Activated T-helper 1 cell treated with anti-CD3 and anti-CD28 coated beads, Interleukin-12 subunit alpha, Interleukin-12 subunit beta, Interleukin-2, Interleukin-4 antibody, amounts not matched to agents 30 ng/mL and 10 ng/mL and 1 ng/mL, durations not matched to agents 14 hours and 24 hours and 36 hours (primary cell): ENCODE data around the gene OR2T33. TPM values are rescaled to one million over a fixed set of nuclear protein-coding genes. Genes with fewer than 3 reads are reported as not detected.
"Not testable (repeated sequence)": the region's sequence is repeated elsewhere in the genome, so short reads cannot be mapped to it uniquely, and the experiment has no call there.

ENCODE experiments used
- DNase-seq: peaks from one replicate; pipeline ENCODE4 v3.0.0; 2021; ENCODE audit warnings: low spot score
- H3K27ac Mint-ChIP-seq: one replicate; pipeline ENCODE4 v1.8.0; 2021; ENCODE audit warnings: mild to moderate bottlenecking, mixed read lengths
- H3K27me3 Mint-ChIP-seq: one replicate; pipeline ENCODE4 v1.8.0; 2022; ENCODE audit warnings: mild to moderate bottlenecking, moderate library complexity, mixed read lengths; ENCODE audit not compliant: insufficient read depth
- H3K36me3 Mint-ChIP-seq: one replicate; pipeline ENCODE4 v1.8.0; 2021; ENCODE audit warnings: low read depth, mixed read lengths
- H3K4me1 Mint-ChIP-seq: one replicate; pipeline ENCODE4 v1.8.0; 2021; ENCODE audit warnings: low read depth, mixed read lengths
- H3K4me3 Mint-ChIP-seq: one replicate; pipeline ENCODE4 v1.8.0; 2021; ENCODE audit warnings: mild to moderate bottlenecking, moderate library complexity, mixed read lengths
- H3K9me3 Mint-ChIP-seq: one replicate; pipeline ENCODE4 v1.8.0; 2021; ENCODE audit warnings: mixed read lengths
- intact Hi-C: fragments of 100-400 bp; cut with micrococcal nuclease; formaldehyde crosslinking; loops from one replicate; pipeline ENCODE4 v1.15.1; 2024
- total RNA-seq: library from RNA; stranded (reverse); gene quantifications from 2 replicates; pipeline ENCODE4 v1.2.3, GENCODE V29; 2022

The OR2T33 gene, protein sequence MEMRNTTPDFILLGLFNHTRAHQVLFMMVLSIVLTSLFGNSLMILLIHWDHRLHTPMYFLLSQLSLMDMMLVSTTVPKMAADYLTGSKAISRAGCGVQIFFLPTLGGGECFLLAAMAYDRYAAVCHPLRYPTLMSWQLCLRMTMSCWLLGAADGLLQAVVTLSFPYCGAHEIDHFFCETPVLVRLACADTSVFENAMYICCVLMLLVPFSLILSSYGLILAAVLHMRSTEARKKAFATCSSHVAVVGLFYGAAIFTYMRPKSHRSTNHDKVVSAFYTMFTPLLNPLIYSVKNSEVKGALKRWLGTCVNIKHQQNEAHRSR
- not detected in 2 replicates for total RNA-seq

DNA sequence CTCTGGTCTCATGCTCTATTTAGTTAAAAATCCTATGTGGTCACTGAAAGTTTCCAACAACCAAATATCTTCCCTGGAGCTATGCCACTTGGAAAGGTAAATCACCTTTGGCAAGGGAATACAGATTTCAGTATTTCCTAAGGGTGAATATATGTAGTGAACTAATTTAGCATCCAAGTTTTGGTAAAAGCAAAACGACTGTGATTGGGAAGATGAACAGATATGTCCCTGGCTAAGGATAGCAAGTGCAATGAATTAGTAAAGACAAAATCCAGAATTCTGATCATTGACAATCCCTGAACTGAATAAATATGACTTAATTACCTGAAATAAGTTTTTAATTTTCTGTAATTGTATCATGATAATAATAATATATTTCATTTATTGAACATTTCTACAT is at the start of gene OR2T33:
TSS of gene OR2T33 (minus strand) at position 101 of the 400 bp plus-strand sequence. CDS start 4,162 bp downstream, outside the sequence.
- H3K27me3 Mint-ChIP-seq, result no peaks in the 10 kb centered on the region
- no peaks in the 10 kb centered on the region for H3K4me1 Mint-ChIP-seq
- no peak within 1 kb of the TSS for H3K4me3 Mint-ChIP-seq
- H3K27ac Mint-ChIP-seq, result no peak within 1 kb of the TSS
- H3K36me3 Mint-ChIP-seq, result no peaks in the 10 kb centered on the region
- DNase-seq, result no peak
- intact Hi-C loops, result no loop called here
- H3K9me3 Mint-ChIP-seq, result no peaks in the 10 kb centered on the region

DNA sequence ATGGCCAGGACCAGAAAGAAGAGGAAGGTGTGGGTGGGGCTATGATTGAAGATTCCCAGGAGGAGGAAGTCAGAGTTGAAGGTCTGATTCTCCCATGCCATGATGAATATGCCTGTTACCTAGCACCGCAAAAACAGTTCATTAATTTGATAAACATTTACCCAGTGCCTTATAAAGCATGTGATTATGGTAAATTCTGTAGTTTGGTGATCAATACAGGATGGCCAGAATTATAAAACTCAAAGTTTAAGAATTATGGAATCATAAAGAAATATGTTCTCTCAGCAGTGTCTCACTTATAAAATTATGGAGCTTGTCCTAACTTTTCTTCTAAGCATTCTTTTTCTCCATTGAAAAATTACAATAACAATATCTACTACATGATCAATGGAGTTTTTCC is 46.7 kb upstream of the OR2T33 start, which contains the start of gene OR2M7:
TSS of gene OR2M7 (minus strand) at position 101 of the 400 bp plus-strand sequence. CDS start at position 101, 0 bp downstream.
- no peak for DNase-seq
- H3K4me1 Mint-ChIP-seq, result no peaks in the 10 kb centered on the region
- no peaks in the 10 kb centered on the region for H3K9me3 Mint-ChIP-seq
- no peak within 1 kb of the TSS for H3K27ac Mint-ChIP-seq
- H3K27me3 Mint-ChIP-seq, result no peaks in the 10 kb centered on the region
- no peaks in the 10 kb centered on the region for H3K36me3 Mint-ChIP-seq
- H3K4me3 Mint-ChIP-seq, result no peak within 1 kb of the TSS
- intact Hi-C loops, result no loop called here

DNA sequence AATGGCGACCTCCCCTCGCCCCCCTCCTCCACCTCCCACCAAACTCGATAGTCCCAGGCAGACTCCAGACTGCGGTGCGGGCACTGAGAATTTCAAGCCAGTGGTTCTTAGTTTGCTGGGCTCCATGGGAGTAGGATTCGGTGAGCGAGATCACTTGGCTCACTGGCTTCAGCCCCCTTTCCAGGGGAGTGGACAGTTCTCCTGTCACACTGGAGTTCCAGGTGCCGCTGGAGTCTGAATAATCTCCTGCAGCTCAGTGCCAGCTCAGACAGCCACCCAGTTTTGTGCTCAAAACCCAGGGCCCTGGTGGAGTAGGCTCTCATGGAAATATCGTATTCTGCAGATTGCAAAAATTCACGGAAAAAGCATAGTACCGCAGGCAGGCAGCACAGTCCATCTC is 39.0 kb upstream of the OR2T33 start:
- Mint-ChIP-seq H3K4me3 (no peak overlapping the region), H3K4me1 (no peaks in the 10 kb centered on the region), H3K9me3 (peaks cover 8% of the 10 kb centered on the region), H3K36me3 (no peaks in the 10 kb centered on the region), H3K27me3 (no peaks in the 10 kb centered on the region), H3K27ac (no peak overlapping the region)
- no peak for DNase-seq
- intact Hi-C loops, result no loop called here

DNA sequence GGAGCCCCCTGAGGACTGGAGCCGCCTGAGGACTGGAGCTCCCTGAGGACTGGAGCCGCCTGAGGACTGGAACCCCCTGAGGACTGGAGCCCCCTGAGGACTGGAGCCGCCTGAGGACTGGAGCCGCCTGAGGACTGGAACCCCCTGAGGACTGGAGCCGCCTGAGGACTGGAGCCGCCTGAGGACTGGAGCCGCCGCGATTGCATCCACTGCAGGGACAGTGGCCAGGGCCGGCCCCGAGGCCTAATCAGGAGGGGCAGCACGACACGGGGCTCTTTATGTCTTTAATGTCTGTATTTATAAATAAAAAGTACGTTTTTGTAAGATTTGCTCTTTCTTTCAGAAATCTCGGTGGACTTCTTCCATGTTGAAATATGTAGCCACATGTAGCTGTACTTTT is 29.0 kb upstream of the OR2T33 start:
- H3K27ac Mint-ChIP-seq, H3K36me3 Mint-ChIP-seq, H3K27me3 Mint-ChIP-seq, H3K4me3 Mint-ChIP-seq, DNase-seq, H3K9me3 Mint-ChIP-seq, H3K4me1 Mint-ChIP-seq, intact Hi-C loops: not testable (repeated sequence)

DNA sequence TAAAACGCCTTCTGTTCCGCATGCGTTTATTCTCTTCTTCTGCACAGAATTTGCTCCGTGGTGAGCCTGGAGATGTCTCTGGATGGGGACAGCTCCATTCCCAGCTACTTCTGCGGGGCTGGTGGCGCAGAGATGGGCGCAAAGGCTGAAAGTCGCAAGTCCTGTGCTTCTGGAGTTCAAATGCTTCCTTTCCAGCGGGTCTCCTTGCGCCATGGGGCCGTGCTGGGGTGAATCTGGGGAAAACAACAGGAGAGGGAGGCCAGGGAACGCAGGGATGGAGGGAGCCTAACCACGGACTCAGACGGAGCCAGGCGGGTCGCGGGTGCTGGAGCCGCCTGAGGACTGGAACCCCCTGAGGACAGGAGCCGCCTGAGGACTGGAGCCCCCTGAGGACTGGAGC is 28.3 kb upstream of the OR2T33 start:
- intact Hi-C loops, result no loop called here
- Mint-ChIP-seq H3K27ac (no peak overlapping the region), H3K36me3 (no peaks in the 10 kb centered on the region), H3K4me1 (no peaks in the 10 kb centered on the region), H3K27me3 (no peaks in the 10 kb centered on the region), H3K4me3 (no peak overlapping the region), H3K9me3 (no peaks in the 10 kb centered on the region)
- DNase-seq, result no peak

DNA sequence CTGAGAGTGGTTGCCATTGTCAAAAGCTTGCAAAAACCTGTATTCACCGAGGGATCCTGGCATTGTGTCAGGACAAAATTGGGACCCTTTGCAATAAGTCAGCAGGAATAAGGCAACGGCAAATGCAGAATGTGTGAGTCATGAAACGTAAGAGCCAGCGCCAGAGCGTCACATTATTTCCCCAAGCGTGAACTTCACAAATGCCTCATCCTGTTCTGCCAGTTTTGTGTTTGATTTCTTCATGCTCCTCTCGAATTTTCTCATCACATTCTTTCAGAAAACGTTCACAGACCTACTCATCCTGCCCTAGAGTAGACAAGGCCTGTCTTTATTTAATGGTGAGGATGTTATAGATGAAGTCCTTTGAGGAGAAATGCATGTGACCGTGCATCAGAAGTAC is 27.9 kb upstream of the OR2T33 start:
- H3K9me3 Mint-ChIP-seq, H3K27me3 Mint-ChIP-seq, intact Hi-C loops, H3K4me1 Mint-ChIP-seq, H3K4me3 Mint-ChIP-seq, H3K36me3 Mint-ChIP-seq, H3K27ac Mint-ChIP-seq, DNase-seq: not testable (repeated sequence)

DNA sequence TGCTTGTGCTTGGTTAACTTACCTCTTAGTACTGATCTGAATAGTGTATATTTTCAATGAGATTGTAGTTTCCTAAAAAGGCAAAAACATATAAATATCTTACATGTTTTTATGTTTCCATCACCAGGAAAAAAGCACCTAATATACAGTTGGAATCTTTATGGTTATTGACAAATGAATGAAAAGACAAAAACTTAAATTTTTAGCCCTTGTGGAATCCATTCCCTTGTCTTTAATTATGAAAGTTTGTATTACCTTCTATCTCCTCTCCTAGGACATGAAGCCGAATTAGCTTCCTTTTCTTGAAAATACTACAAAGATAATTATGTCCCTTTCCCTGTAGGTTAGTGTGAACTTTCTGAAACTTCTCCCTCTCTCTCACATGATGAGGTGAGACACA is 25.5 kb upstream of the OR2T33 start, which contains the start of gene OR2T12:
TSS of gene OR2T12 (minus strand) at position 101 of the 400 bp plus-strand sequence. CDS start 7,846 bp downstream, outside the sequence.
- H3K27me3 Mint-ChIP-seq, result no peaks in the 10 kb centered on the region
- H3K27ac Mint-ChIP-seq, result no peak within 1 kb of the TSS
- no peak for DNase-seq
- H3K4me3 Mint-ChIP-seq, result no peak within 1 kb of the TSS
- H3K9me3 Mint-ChIP-seq, result no peaks in the 10 kb centered on the region
- no peaks in the 10 kb centered on the region for H3K36me3 Mint-ChIP-seq
- intact Hi-C loops, result no loop called here
- no peaks in the 10 kb centered on the region for H3K4me1 Mint-ChIP-seq

DNA sequence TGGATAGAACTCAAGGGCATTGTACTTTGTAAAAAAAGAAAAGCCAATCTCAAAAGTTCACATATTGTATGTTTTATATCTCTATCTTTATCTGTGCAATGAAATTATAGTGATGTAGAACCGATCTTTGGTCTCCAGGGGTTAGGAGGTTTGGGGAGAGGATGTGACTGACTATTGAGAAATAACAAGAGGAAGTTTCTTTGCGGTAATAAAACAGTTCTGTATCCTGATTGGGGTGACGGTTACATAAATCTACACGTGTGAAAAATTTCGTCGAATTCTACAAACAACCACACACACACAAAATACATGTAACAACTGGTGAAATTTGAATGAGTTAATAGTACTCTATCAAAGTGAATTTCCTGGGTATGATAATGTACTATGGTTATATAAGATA is 10.6 kb upstream of the OR2T33 start:
- intact Hi-C loops, result no loop called here
- no peak for DNase-seq
- no peak overlapping the region for H3K4me3 Mint-ChIP-seq
- H3K4me1 Mint-ChIP-seq, result no peaks in the 10 kb centered on the region
- H3K27ac Mint-ChIP-seq, result no peak overlapping the region
- no peaks in the 10 kb centered on the region for H3K36me3 Mint-ChIP-seq
- no peaks in the 10 kb centered on the region for H3K27me3 Mint-ChIP-seq
- H3K9me3 Mint-ChIP-seq, result no peaks in the 10 kb centered on the region

DNA sequence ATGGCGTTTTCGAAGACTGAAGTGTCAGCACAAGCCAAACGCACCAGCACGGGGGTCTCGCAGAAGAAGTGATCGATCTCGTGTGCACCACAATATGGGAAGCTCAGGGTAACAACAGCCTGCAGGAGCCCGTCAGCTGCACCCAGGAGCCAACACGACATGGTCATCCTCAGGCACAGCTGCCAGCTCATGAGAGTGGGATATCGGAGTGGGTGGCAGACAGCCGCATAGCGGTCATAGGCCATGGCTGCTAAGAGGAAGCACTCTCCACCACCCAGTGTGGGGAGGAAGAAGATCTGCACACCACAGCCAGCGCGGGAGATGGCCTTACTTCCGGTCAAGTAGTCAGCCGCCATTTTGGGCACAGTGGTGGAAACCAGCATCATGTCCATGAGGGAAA is 4.6 kb downstream of the OR2T33 start:
- H3K27ac Mint-ChIP-seq, H3K9me3 Mint-ChIP-seq, intact Hi-C loops, DNase-seq, H3K27me3 Mint-ChIP-seq, H3K4me3 Mint-ChIP-seq, H3K36me3 Mint-ChIP-seq, H3K4me1 Mint-ChIP-seq: not testable (repeated sequence)

DNA sequence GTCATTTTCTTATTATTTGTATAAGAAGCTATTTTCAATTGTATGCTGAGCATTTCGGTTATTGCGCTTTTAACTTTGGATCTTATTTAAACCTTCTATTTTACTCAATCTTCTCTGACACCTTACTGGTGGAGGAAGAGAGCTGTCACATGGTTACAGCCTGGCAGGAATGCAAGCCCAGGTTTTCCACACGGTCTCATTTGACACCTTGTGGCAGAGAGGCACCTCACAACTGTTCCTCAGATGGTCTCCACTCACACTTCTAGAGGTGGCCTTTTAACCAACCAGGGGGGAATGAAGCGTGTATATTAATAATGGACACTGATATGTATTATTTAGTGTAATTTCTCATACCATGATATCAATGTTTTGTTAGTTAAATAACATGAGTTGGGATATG is 9.6 kb downstream of the OR2T33 start:
- no peaks in the 10 kb centered on the region for H3K36me3 Mint-ChIP-seq
- H3K9me3 Mint-ChIP-seq, result no peaks in the 10 kb centered on the region
- intact Hi-C loops, result no loop called here
- no peak overlapping the region for H3K4me3 Mint-ChIP-seq
- H3K27ac Mint-ChIP-seq, result no peak overlapping the region
- H3K27me3 Mint-ChIP-seq, result no peaks in the 10 kb centered on the region
- no peak for DNase-seq
- H3K4me1 Mint-ChIP-seq, result no peaks in the 10 kb centered on the region

DNA sequence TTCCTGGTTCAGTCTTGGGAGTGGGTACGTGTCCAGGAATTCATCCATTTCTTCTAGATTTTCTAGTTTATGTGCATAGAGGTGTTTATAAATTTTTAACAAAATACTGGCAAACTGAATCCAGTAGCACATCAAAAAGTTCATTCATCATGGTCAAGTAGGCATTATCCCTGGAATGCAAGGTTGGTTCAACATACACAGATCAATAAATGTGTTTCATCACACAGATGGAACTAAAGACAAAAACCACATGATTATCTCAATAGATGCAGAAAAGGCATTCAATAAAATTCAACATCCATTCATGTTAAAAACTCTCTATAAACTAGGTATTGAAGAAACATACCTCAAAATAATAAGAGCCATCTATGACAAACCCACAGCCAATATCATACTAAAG is 18.5 kb downstream of the OR2T33 start:
- H3K4me1 Mint-ChIP-seq, H3K27me3 Mint-ChIP-seq, H3K4me3 Mint-ChIP-seq, intact Hi-C loops, H3K9me3 Mint-ChIP-seq, H3K36me3 Mint-ChIP-seq, H3K27ac Mint-ChIP-seq, DNase-seq: not testable (repeated sequence)

DNA sequence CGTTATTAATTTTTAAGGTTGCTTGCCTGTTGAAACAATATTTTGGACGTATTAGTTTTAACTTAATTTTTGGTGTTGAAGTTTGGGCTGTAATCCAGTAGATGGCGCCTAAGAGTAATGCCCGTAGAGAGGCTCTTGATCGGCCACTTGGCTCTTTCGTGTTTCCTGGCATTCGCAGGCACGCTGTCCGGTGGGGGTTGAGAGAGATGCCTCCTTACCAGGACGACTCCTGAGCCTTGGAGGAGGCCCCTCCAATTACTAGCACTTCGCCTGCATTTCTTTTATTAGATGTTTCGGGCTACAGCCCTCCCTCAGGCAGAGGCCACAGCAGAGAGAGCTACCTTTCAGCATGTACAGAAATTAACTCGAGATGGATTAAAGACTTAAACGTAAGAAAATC is 34.6 kb downstream of the OR2T33 start:
- no peaks in the 10 kb centered on the region for H3K27me3 Mint-ChIP-seq
- DNase-seq, result no peak
- H3K9me3 Mint-ChIP-seq, result no peaks in the 10 kb centered on the region
- H3K36me3 Mint-ChIP-seq, result no peaks in the 10 kb centered on the region
- no peak overlapping the region for H3K27ac Mint-ChIP-seq
- no peak overlapping the region for H3K4me3 Mint-ChIP-seq
- peaks cover 7% of the 10 kb centered on the region for H3K4me1 Mint-ChIP-seq
- intact Hi-C loops, result loop anchor here (5.0 to 10.0 kb wide), 2 partner anchors 306 to 442 kb away; no protein-coding TSS in a partner anchor

DNA sequence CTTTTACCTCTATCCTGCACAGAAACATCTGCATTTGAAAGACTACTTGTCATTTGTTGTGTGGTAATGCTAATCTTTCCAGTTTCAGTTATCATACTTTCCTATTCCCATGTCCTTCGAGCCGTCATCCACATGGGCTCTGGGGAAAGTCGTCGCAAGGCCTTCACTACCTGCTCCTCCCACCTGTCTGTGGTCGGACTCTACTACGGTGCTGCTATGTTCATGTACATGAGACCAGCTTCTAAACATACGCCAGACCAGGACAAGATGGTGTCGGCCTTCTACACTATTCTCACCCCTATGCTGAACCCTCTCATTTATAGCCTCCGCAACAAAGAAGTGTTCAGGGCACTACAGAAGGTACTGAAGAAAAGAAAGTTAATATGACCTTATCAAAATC is 38.3 kb downstream of the OR2T33 start:
- DNase-seq, result no peak
- Mint-ChIP-seq H3K27ac (no peak overlapping the region), H3K9me3 (no peaks in the 10 kb centered on the region), H3K36me3 (no peaks in the 10 kb centered on the region), H3K4me3 (no peak overlapping the region), H3K27me3 (no peaks in the 10 kb centered on the region), H3K4me1 (peaks cover 7% of the 10 kb centered on the region)
- intact Hi-C loops, result no loop called here

DNA sequence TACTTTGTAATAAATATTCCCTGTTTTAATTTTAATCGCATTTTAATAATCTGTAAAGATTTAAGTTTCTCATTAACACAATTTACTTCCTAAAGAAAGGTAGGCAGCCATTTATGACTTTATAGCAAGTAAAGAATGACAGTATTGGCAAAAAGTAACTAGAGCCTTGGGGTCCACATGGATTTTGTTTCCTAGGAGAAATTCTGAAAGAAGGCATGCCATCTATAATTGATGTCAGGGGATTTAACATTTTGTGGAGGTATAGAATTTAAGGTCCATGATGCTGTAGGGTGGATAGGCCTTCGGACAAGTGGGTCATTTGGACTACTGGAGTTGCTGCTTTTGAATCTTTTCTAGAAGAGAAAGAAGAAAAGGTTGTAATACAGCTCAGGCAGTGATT is 46.7 kb downstream of the OR2T33 start, which contains the start of gene OR2M4:
TSS of gene OR2M4 (plus strand) at position 301 of the 400 bp plus-strand sequence. CDS start 7,512 bp downstream, outside the sequence.
- H3K4me1 Mint-ChIP-seq, result no peaks in the 10 kb centered on the region
- no peaks in the 10 kb centered on the region for H3K9me3 Mint-ChIP-seq
- no peaks in the 10 kb centered on the region for H3K36me3 Mint-ChIP-seq
- intact Hi-C loops, result no loop called here
- no peak within 1 kb of the TSS for H3K27ac Mint-ChIP-seq
- no peak within 1 kb of the TSS for H3K4me3 Mint-ChIP-seq
- H3K27me3 Mint-ChIP-seq, result no peaks in the 10 kb centered on the region
- no peak for DNase-seq
